ENCODE results near the gene CBLL2.

- TF ChIP-seq CTCF (IDR thresholded peaks at IDR 0.05), result no peak
- no peak for TF ChIP-seq POLR2A (IDR thresholded peaks at IDR 0.05)
Observed at GRCh38 chrX:22310779-22311178, 38.1 kb downstream of the CBLL2 start.
